ENCODE results near the gene WAS. TPM values are rescaled to one million over a fixed set of nuclear protein-coding genes. Genes with fewer than 3 reads are reported as not detected.

The WAS gene
- polyA plus RNA-seq, 1 of the 3 experiments (the other 2 are of a cell fraction) = 0.30 TPM

GRCh38 chrX:48696909-48697727 is 13.5 kb downstream of the WAS start:
- Histone ChIP-seq H3K27me3 (ENCODE audit: insufficient read depth) (peaks cover 10% of the 10 kb centered on the region; the same call in 1 of the 2 replicates), H3K27ac (ENCODE audit: low read depth in 2 of 2, low read length in 1 of 2) (peak overlapping the region; percentile 58 to 62; a peak in 3 of 4 replicates), H3K36me3 (replicated peaks in 1 of 2; ENCODE audit: control insufficient read depth in 1 of 2, insufficient read depth in 2 of 2, low read length in 1 of 2) (peaks cover 0 to 7% of the 10 kb centered on the region in 2 experiments), H3K4me1 (ENCODE audit: control insufficient read depth in 1 of 2, insufficient read depth in 2 of 2, low read depth in 1 of 2, low read length in 1 of 2) (peaks cover 0 to 18% of the 10 kb centered on the region in 2 experiments; a peak in 1 of 4 replicates), H3F3A (replicated peaks; ENCODE audit: insufficient read depth) (no peaks in the 10 kb centered on the region), H3K79me2 (ENCODE audit: insufficient read depth) (peaks cover 20% of the 10 kb centered on the region), H3K9ac (peak overlapping the region; percentile 72; the same call in 1 of the 2 replicates), H3K9me2 (no peaks in the 10 kb centered on the region), H3K9me3 (no peaks in the 10 kb centered on the region), H2AFZ (ENCODE audit: low read depth) (no peak overlapping the region), H4K20me1 (ENCODE audit: insufficient read depth) (no peaks in the 10 kb centered on the region), H3K4me3 (ENCODE audit: low read depth in 2 of 2, low read length in 1 of 2) (peak overlapping the region; percentile 56 to 60), H3K4me2 (peak overlapping the region; percentile 69)
- TF ChIP-seq NRF1 (IDR thresholded peaks at IDR 0.05; ENCODE audit: low read depth, low read length) (peak; percentile 27; the same call in 1 of the 2 replicates), ZBTB33 (IDR thresholded peaks at IDR 0.05; ENCODE audit: borderline replicate concordance, low read depth) (peak; percentile 76), POLR2AphosphoS5 (IDR thresholded peaks at IDR 0.05; ENCODE audit: low read depth, low read length) (no peak), GABPA (IDR thresholded peaks at IDR 0.05; ENCODE audit: low read depth) (peak; percentile 37; the same call in 1 of the 2 replicates)
- ChIA-PET POLR2A (interaction anchor here (1.5 to 1.8 kb wide), 2 partner anchors 21 to 41 kb away, joined by 3 to 5 read pairs; no protein-coding TSS in a partner anchor), CTCF (no interaction called here)
- DNase-seq = peak; percentile 86
- 31% methylated on average over 19 of the region's 56 CpGs for WGBS (ENCODE audit: low lambda C conversion rate)

GRCh38 chrX:48698306-48698705 is 14.7 kb downstream of the WAS start:
- Histone ChIP-seq H3F3A (replicated peaks; ENCODE audit: insufficient read depth) (no peaks in the 10 kb centered on the region), H2AFZ (ENCODE audit: low read depth) (no peak overlapping the region), H3K9me2 (no peaks in the 10 kb centered on the region), H3K9me3 (no peaks in the 10 kb centered on the region), H3K9ac (no peak overlapping the region), H3K4me2 (0 out of 2 replicates have a peak overlapping the region, but pooled peaks have one; percentile 69), H3K27me3 (ENCODE audit: insufficient read depth) (peaks cover 10% of the 10 kb centered on the region; the same call in 1 of the 2 replicates), H3K4me3 (ENCODE audit: low read depth in 2 of 2, low read length in 1 of 2) (no peak overlapping the region), H3K4me1 (ENCODE audit: control insufficient read depth in 1 of 2, insufficient read depth in 2 of 2, low read depth in 1 of 2, low read length in 1 of 2) (peaks cover 0 to 18% of the 10 kb centered on the region in 2 experiments; a peak in 1 of 4 replicates), H3K79me2 (ENCODE audit: insufficient read depth) (peaks cover 20% of the 10 kb centered on the region), H3K36me3 (replicated peaks in 1 of 2; ENCODE audit: control insufficient read depth in 1 of 2, insufficient read depth in 2 of 2, low read length in 1 of 2) (peaks cover 0 to 7% of the 10 kb centered on the region in 2 experiments), H3K27ac (ENCODE audit: low read depth in 2 of 2, low read length in 1 of 2) (no peak overlapping the region), H4K20me1 (ENCODE audit: insufficient read depth) (no peaks in the 10 kb centered on the region)
- ChIA-PET CTCF (interaction anchor here (0.9 kb wide), 1 partner anchor 10 kb away, joined by 3 read pairs; no protein-coding TSS in a partner anchor), POLR2A (no interaction called here)
- DNase-seq = no peak
- 54% methylated on average over 4 of the region's 5 CpGs for WGBS (ENCODE audit: low lambda C conversion rate)
- TF ChIP-seq EP300 (IDR thresholded peaks at IDR 0.05; ENCODE audit: borderline replicate concordance in 1 of 2, low read depth in 1 of 2, low read length in 1 of 2) (no peak), NRF1 (IDR thresholded peaks at IDR 0.05; ENCODE audit: low read depth, low read length) (no peak)

- 68% methylated on average over 10 of the region's 23 CpGs for WGBS (ENCODE audit: low lambda C conversion rate)
Measured at GRCh38 chrX:48700246-48700645, 16.6 kb downstream of the WAS start.

More at GRCh38 chrX:48700246-48700645, 16.6 kb downstream of the WAS start:
- no peaks in the 10 kb centered on the region for H3F3A ChIP-seq (replicated peaks; ENCODE audit: insufficient read depth)
- H3K36me3 ChIP-seq (replicated peaks in 1 of 2; ENCODE audit: control insufficient read depth in 1 of 2, insufficient read depth in 2 of 2, low read length in 1 of 2) = peaks cover 0 to 7% of the 10 kb centered on the region in 2 experiments
- H3K79me2 ChIP-seq (ENCODE audit: insufficient read depth) = peaks cover 20% of the 10 kb centered on the region
- ChIA-PET CTCF (interaction anchor here (1.1 kb wide), 1 partner anchor 13 kb away, joined by 3 read pairs; no protein-coding TSS in a partner anchor), POLR2A (no interaction called here)
- peaks cover 0 to 13% of the 10 kb centered on the region in 2 experiments; a peak in 1 of 4 replicates for H3K4me1 ChIP-seq (ENCODE audit: control insufficient read depth in 1 of 2, insufficient read depth in 2 of 2, low read depth in 1 of 2, low read length in 1 of 2)
- H3K9me3 ChIP-seq = no peaks in the 10 kb centered on the region
- no peak for DNase-seq
- no peak overlapping the region for H3K4me3 ChIP-seq (ENCODE audit: low read depth in 2 of 2, low read length in 1 of 2)
- H3K27me3 ChIP-seq (ENCODE audit: insufficient read depth) = no peaks in the 10 kb centered on the region; the same call in 1 of the 2 replicates
- no peak overlapping the region for H2AFZ ChIP-seq (ENCODE audit: low read depth)
- no peak overlapping the region for H3K27ac ChIP-seq (ENCODE audit: low read depth in 2 of 2, low read length in 1 of 2)
- no peaks in the 10 kb centered on the region for H3K9me2 ChIP-seq
- H4K20me1 ChIP-seq (ENCODE audit: insufficient read depth) = no peaks in the 10 kb centered on the region
- H3K9ac ChIP-seq = no peak overlapping the region
- H3K4me2 ChIP-seq = no peak overlapping the region
- TF ChIP-seq USF1 (IDR thresholded peaks at IDR 0.05; ENCODE audit: borderline replicate concordance, low read depth) (no peak), IRF3 (IDR thresholded peaks at IDR 0.05; ENCODE audit: low read depth, low read length) (no peak), GATA2 (CRISPR knock-in tag; IDR thresholded peaks at IDR 0.05) (no peak), PBX3 (IDR thresholded peaks at IDR 0.05) (no peak), CHD2 (IDR thresholded peaks at IDR 0.05; ENCODE audit: low read length, partially characterized antibody) (no peak), EP300 (IDR thresholded peaks at IDR 0.05; ENCODE audit: borderline replicate concordance in 1 of 2, low read depth in 1 of 2, low read length in 1 of 2) (no peak), TAF1 (IDR thresholded peaks at IDR 0.05; ENCODE audit: borderline replicate concordance, low read depth, low read length) (no peak)
